HL-60/S4 treated with phorbol 12-myristate 13-acetate at 8.2 ng/mL for 4 days and 3 days (cell line): Measurements from ENCODE around the gene ANP32B.

Source experiments
- in situ Hi-C: fragments of 300-500 bp; cut with MboI; formaldehyde crosslinking; loops from 2 replicates; pipeline ENCODE4 v1.15.0; 2022; ENCODE audit warnings: low sequenced_read_pairs

ANP32B gene

GRCh38 chr9:98057138-98057799, 74.1 kb downstream of the ANP32B start:
- in situ Hi-C loops, result no loop called here

GRCh38 chr9:98062161-98062560, 79.0 kb downstream of the ANP32B start:
- in situ Hi-C loops, result no loop called here

GRCh38 chr9:98064623-98065392, 81.7 kb downstream of the ANP32B start:
- in situ Hi-C loops, result no loop called here
